GM12873 (cell line): ENCODE data around the gene TOMM34.

Experiments used
- CTCF ChIP-seq: IDR thresholded peaks from 2 replicates; pipeline ENCODE4 v1.5.1; 2012; ENCODE audit warnings: low read depth, mild to moderate bottlenecking, moderate library complexity, low read length, control low read depth; ENCODE audit not compliant: insufficient read depth; ENCODE audit errors: missing control alignments

The TOMM34 gene, protein sequence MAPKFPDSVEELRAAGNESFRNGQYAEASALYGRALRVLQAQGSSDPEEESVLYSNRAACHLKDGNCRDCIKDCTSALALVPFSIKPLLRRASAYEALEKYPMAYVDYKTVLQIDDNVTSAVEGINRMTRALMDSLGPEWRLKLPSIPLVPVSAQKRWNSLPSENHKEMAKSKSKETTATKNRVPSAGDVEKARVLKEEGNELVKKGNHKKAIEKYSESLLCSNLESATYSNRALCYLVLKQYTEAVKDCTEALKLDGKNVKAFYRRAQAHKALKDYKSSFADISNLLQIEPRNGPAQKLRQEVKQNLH

DNA sequence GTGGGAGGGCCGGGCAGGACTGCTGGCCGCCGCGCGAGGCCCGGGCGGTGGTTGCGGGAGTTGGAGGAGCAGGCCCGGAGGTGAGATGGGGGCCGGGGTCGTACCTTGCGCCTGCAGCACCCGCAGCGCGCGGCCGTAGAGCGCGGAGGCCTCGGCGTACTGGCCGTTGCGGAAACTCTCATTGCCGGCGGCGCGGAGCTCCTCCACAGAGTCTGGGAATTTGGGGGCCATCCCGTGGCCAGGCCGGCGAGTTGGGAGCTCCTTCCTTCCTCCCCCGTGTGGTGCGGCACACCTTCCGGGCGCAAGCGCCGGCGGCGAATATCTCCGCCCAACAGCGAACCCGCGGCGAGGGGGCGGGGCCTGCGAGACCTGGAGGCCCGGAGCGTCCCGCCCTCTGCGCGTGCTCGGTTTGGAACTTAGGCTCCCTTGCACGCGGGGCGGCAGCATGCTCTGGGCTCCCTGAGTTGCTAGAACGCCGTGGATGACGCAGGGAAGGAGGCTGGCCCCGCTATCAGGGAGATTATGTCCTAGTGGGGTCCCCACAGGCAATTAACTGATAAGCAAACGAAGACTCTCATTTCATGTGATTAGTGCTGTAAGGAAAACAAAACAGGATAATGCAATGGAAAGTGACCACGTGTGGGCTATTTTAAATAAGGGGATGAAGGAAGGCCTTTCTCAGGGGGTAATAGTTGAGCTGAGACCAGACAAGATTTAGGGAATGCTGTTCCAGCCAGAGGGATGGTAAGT is at the start of gene TOMM34:
Gene TOMM34 (minus strand): TSS at position 295 of the 750 bp plus-strand sequence. CDS start 64 bp downstream, at position 231.
- no peak for TF ChIP-seq CTCF

- TF ChIP-seq CTCF, result no peak
Observed at GRCh38 chr20:45008521-45009049, 48.4 kb upstream of the TOMM34 start.

DNA sequence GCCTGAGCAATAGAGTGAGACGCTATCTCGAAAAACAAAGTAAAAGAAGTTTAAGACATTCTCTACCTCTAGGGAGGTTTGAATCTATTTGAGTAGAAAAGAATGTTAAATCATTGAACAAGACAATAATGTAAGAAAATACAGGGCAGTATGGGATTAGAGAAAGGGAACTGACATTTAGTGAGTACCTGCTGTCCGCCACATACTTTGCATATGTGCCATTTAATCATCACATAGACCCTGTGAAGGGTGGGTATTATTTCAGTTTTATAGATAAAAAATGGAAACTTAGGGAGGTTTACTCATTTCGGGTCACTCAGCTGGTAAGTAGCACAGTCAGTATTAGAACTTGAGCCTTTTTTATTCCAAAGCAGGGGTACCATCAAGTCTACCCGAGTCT is 37.5 kb upstream of the TOMM34 start:
- TF ChIP-seq CTCF, result no peak

- TF ChIP-seq CTCF, result no peak
Observed at GRCh38 chr20:44997171-44997570, 37.0 kb upstream of the TOMM34 start.

DNA sequence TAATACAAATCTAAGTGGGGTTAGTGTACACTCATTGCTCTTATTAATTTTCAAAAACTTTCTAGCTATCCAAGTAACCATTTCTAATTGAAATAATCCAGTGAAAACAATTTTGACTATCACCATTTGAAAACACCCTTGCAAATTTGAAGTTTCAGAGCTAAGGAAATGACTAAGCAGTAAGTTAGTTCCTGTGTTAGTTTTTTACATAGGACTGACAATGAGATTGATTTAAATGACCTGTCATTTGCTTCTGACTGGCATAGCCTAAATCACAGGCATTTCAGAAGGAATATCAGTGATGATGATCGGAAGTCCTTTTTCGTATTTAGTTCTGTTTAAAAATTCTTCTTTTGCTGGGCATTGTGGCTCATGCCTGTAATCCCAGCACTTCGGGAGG is 33.1 kb upstream of the TOMM34 start:
- TF ChIP-seq CTCF, result no peak

GRCh38 chr20:44990957-44991356 is 30.8 kb upstream of the TOMM34 start:
- no peak for TF ChIP-seq CTCF

DNA sequence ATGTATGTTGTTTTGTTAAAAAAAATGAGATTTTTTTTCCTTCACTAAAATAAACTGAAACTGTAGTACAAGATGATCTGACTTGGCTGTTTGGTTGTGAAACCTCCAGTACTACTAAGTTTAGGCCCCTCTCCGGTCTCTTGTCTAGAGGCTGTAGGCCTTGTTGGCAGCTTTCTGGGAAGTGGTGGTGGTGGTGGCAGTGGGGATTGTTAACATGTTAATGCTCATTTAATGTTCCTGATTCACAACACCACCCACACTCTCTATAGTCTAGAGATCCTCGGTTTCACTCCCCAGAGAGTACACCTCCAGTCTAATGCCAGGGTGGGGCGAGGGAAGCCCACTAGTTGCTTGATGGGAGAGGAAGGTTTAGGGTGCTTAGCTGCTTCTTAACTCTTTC is 30.2 kb upstream of the TOMM34 start:
- TF ChIP-seq CTCF, result no peak
